Pancreas (tissue), 10 donors: ENCODE results near the gene PHTF2. TPM values are rescaled to one million over a fixed set of nuclear protein-coding genes. Genes with fewer than 3 reads are reported as not detected.

Source experiments
- ATAC-seq, 4 donors: fragments of 200-7000 bp; cut with Tn5 transposase; one replicate each; pipeline versions ENCODE4 v1.8.0 to v1.9.1; 2020; ENCODE audit warnings: mild to moderate bottlenecking in 4 of 4, moderate library complexity in 4 of 4
- DNase-seq, 6 donors: peaks; one replicate each; pipeline ENCODE4 v3.0.0-alpha.2; 2020
- FAIRE-seq: peaks from 2 replicates; lab custom pipeline; 2012; peaks lifted over from hg19 to GRCh38; lab: Jason Lieb, UNC
- H3K27ac ChIP-seq, 4 donors: fragments of 200-600 bp; sonication (generic); 1 replicate in 3 of 4; 2 replicates in 1 of 4; pipeline versions ENCODE4 v1.5.0 to v1.8.0; 2020
- H3K27me3 ChIP-seq, 4 donors: fragments of 200-600 bp; one replicate each; pipeline ENCODE4 v1.8.0; 2021
- H3K36me3 ChIP-seq, 3 donors: fragments of 200-600 bp; sonication (generic) in 1 of 3; one replicate each; pipeline versions ENCODE4 v1.5.0 to v1.8.0; 2020 to 2021
- H3K4me1 ChIP-seq, 3 donors: fragments of 200-600 bp; one replicate each; pipeline ENCODE4 v1.8.0; 2021
- H3K4me3 ChIP-seq, 4 donors: fragments of 200-600 bp; sonication (generic) in 2 of 4; one replicate each; pipeline versions ENCODE4 v1.5.0 to v1.8.0; 2020 to 2021
- H3K9me3 ChIP-seq, 4 donors: fragments of 200-600 bp; one replicate each; pipeline ENCODE4 v1.8.0; 2021
- CTCF ChIP-seq, 4 donors: fragments of 200-600 bp; sonication (generic) in 3 of 4; IDR thresholded peaks; one replicate each; pipeline versions ENCODE4 v1.5.0 to v1.8.0; 2021; ENCODE audit warnings: antibody characterized with exemption in 4 of 4
- WGBS, 2 donors: extraction: QIAGEN DNeasy Blood & Tissue Kit; methylation state at CpG; one replicate each; pipeline ENCODE4 v1.1.7; 2013; 5-methylcytosine and 5-hydroxymethylcytosine counted together
- intact Hi-C, 3 donors: fragments of 100-400 bp; cut with DNase I; formaldehyde crosslinking; loops; one replicate each; pipeline versions ENCODE4 v1.11.1 to v1.14.2; 2022
- polyA plus RNA-seq, 2 donors: library from polyadenylated mRNA; stranded (reverse); fragments of 200-250 nt; gene quantifications; one replicate each; pipeline ENCODE4 v1.2.3, GENCODE V29; 2013
- total RNA-seq, 6 donors: library from RNA; stranded (reverse); fragmentation: NEBNext Ultra II Directional in 4 of 6; extraction: Animal tissue kit (Norgen Biotek cat#: 25700) in 4 of 6; gene quantifications; one replicate each; pipeline versions ENCODE4 v1.2.1 to v1.2.4, GENCODE V29; 2021 to 2023
- donor health status: healthy with polysubstance abuse.
- donor health status: DM: no; HTN: no; CAD: no; lungs with moderate emphysema.
- donor health status: DM: no; HTN: no; CAD: no.
- donor health status: control.
- donor health status: control.
- donor health status: Bipolar disorder and iron deficiency.
- donor health status: DM: yes; HTN: yes; CAD: no.
- donor health status: DM: no; HTN: no; CAD: no.
- donor health status: DM: no; HTN: no; CAD: no.
- donor health status: DM: yes; HTN: yes; CAD: no.

PHTF2 gene
- total and polyA plus RNA-seq, 8 donors: 3.3 to 8.8 (median 5.1) TPM

- ATAC-seq (no peak), FAIRE-seq (no peak), DNase-seq (no peak)
- no peaks in the 10 kb centered on the region for H3K36me3 ChIP-seq
- H3K9me3 ChIP-seq: no peaks in the 10 kb centered on the region
- no peak overlapping the region for H3K27ac ChIP-seq
- H3K4me3 ChIP-seq: no peak overlapping the region
- H3K4me1 ChIP-seq: no peaks in the 10 kb centered on the region
- H3K27me3 ChIP-seq: no peaks in the 10 kb centered on the region
- WGBS, 2 donors: 95 to 100% methylated on average over 2 of the region's 2 CpGs
- TF ChIP-seq CTCF (IDR thresholded peaks at IDR 0.05): no peak
- intact Hi-C loops: no loop called here
Observed at GRCh38 chr7:77820967-77821366, 22.4 kb downstream of the PHTF2 start.

- no peak overlapping the region for H3K27ac ChIP-seq
- peak in 1 of 6 donors; percentile 26 for DNase-seq
- H3K4me3 ChIP-seq: no peak overlapping the region
- no peak for TF ChIP-seq CTCF (IDR thresholded peaks at IDR 0.05)
- no peaks in the 10 kb centered on the region for H3K9me3 ChIP-seq
- intact Hi-C loops: no loop called here
- 42 to 53% methylated on average over 1 of the region's 1 CpG for WGBS, 2 donors
- no peak for ATAC-seq
- FAIRE-seq: no peak
- no peaks in the 10 kb centered on the region for H3K36me3 ChIP-seq
- no peaks in the 10 kb centered on the region for H3K27me3 ChIP-seq
- H3K4me1 ChIP-seq: no peaks in the 10 kb centered on the region
Observed at GRCh38 chr7:77822269-77822668, 23.7 kb downstream of the PHTF2 start.

GRCh38 chr7:77823787-77824186 lies 25.2 kb downstream of the PHTF2 start:
- intact Hi-C loops: no loop called here
- FAIRE-seq (no peak), DNase-seq (no peak), ATAC-seq (peak in 2 of 4 donors; percentile 51 to 69)
- Histone ChIP-seq H3K27ac (peak overlapping the region in 1 of 4 donors; percentile 38), H3K4me1 (no peaks in the 10 kb centered on the region), H3K36me3 (no peaks in the 10 kb centered on the region), H3K4me3 (no peak overlapping the region), H3K27me3 (no peaks in the 10 kb centered on the region), H3K9me3 (no peaks in the 10 kb centered on the region)
- WGBS, 2 donors: 70 to 73% methylated on average over 2 of the region's 2 CpGs
- no peak for TF ChIP-seq CTCF (IDR thresholded peaks at IDR 0.05)

- H3K27ac ChIP-seq: no peak overlapping the region
- H3K27me3 ChIP-seq: no peaks in the 10 kb centered on the region
- no peaks in the 10 kb centered on the region for H3K9me3 ChIP-seq
- no peak for FAIRE-seq
- no peak for TF ChIP-seq CTCF (IDR thresholded peaks at IDR 0.05)
- WGBS, 2 donors: 91 to 92% methylated on average over 5 of the region's 5 CpGs
- intact Hi-C loops: no loop called here
- H3K4me1 ChIP-seq: no peaks in the 10 kb centered on the region
- no peak for DNase-seq
- H3K36me3 ChIP-seq: no peaks in the 10 kb centered on the region
- no peak overlapping the region for H3K4me3 ChIP-seq
- no peak for ATAC-seq
Observed at GRCh38 chr7:77824636-77825035, 26.1 kb downstream of the PHTF2 start.

GRCh38 chr7:77825131-77825530 lies 26.6 kb downstream of the PHTF2 start:
- no peaks in the 10 kb centered on the region for H3K36me3 ChIP-seq
- WGBS, 2 donors: 96 to 97% methylated on average over 3 of the region's 3 CpGs
- H3K27me3 ChIP-seq: no peaks in the 10 kb centered on the region
- intact Hi-C loops: no loop called here
- no peaks in the 10 kb centered on the region for H3K4me1 ChIP-seq
- H3K4me3 ChIP-seq: no peak overlapping the region
- FAIRE-seq (no peak), ATAC-seq (no peak), DNase-seq (no peak)
- no peak overlapping the region for H3K27ac ChIP-seq
- no peaks in the 10 kb centered on the region for H3K9me3 ChIP-seq
- TF ChIP-seq CTCF (IDR thresholded peaks at IDR 0.05): no peak
